NCI-H2081 (cell line): Measurements from ENCODE around the gene PEAK1.

Source experiments
- DNase-seq, 2 experiments: peaks; one replicate each; lab custom pipeline; 2025; lab: John Stamatoyannopoulos, UW

Gene PEAK1, protein sequence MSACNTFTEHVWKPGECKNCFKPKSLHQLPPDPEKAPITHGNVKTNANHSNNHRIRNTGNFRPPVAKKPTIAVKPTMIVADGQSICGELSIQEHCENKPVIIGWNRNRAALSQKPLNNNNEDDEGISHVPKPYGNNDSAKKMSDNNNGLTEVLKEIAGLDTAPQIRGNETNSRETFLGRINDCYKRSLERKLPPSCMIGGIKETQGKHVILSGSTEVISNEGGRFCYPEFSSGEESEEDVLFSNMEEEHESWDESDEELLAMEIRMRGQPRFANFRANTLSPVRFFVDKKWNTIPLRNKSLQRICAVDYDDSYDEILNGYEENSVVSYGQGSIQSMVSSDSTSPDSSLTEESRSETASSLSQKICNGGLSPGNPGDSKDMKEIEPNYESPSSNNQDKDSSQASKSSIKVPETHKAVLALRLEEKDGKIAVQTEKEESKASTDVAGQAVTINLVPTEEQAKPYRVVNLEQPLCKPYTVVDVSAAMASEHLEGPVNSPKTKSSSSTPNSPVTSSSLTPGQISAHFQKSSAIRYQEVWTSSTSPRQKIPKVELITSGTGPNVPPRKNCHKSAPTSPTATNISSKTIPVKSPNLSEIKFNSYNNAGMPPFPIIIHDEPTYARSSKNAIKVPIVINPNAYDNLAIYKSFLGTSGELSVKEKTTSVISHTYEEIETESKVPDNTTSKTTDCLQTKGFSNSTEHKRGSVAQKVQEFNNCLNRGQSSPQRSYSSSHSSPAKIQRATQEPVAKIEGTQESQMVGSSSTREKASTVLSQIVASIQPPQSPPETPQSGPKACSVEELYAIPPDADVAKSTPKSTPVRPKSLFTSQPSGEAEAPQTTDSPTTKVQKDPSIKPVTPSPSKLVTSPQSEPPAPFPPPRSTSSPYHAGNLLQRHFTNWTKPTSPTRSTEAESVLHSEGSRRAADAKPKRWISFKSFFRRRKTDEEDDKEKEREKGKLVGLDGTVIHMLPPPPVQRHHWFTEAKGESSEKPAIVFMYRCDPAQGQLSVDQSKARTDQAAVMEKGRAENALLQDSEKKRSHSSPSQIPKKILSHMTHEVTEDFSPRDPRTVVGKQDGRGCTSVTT (N-terminal part only)

DNA sequence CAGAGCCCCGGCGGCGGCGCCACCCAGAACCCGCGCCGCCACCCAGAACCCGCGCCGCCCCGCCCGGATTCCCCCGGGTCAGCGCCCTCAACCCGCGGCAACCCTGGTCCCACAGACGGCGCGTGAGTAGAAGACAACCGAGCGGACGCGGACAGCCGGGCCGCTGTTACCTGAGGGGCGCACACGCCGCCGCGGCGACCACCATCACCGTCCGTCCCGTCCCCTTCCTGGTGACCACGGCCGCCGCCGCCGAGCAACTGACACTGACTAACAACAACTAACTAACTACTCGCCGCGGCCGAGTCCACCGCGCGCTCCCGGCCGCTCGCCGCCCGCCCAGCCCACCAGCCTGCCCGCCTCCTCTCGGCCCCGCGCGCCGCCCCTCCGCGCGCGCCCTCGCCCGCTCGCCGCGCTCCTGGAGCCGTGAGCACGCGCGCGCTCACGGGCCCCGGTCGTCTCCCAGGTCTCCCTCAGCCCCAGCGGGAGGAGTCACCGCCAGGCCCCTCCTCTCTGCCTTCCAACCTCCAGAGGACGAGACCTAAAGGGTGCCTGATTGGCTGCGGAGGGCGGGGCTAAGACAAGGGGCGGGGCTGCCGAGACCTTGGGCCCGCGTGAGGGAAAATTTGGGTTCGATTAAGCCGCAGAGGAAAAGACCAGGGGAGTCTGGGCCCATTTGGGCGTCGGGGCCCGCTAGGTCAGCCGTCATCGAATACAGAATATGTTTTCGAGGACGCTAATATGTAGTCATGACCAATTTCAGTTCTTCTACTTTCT, at the start of gene PEAK1:
Gene PEAK1, minus strand, starts transcription at position 269 of the 774 bp plus-strand sequence. CDS start 238,178 bp downstream, outside the sequence.
- peak; percentile 98 for DNase-seq

GRCh38 chr15:77468896-77469295, 49.0 kb upstream of the PEAK1 start:
- DNase-seq, result no peak

DNA sequence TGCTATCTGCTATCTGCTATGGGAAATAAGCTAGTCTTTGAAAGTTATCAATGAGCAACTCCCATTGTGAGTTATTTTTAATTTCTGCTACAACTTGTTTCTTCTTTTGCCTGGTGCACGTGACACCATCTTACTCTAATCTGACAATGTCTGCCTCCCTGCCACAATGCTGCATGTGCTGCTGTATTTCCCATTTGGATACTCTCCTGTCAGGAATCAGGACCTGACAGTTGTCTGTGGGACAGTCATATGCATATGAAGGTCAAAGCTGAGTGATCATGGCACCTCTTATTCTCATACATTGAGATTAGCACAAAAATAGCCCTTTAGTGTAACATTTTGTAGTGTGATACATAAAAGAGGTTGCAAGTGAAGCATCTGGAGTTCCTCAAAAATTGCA, 46.6 kb upstream of the PEAK1 start:
- DNase-seq, result no peak

DNA sequence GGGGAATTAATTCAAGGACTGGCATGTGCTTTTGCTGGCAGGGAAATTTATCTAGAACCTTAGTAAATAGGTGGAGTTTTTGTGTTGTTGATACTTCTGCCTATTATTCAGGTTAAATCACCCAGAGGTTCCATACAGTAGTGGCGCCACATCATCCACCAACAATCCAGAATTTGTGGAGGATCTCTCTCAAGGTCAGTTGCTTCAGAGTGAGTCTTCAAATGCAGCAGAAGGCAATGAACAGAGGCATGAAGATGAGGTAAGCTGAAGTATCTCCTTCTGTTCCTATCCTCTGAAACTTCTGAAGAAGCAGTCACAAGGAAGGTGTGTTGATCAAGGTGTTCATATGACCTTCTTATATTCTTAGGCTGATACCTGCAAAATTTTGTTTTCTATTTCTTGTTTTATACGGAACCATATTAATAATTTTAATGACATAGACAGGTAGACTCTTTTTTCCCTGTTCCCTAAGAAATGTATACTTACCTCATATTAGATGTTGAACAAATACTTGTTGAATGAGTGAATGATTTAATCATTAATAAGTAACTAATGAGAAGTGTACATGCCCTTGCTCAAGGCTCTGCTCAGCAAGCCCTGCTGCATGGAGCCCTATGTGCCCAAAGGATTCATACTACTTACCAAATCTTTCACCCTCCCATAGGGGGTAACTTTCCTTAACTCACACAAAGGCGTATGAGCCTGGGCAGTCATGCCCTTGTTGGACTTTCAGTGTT, 44.4 kb upstream of the PEAK1 start:
- no peak for DNase-seq

DNA sequence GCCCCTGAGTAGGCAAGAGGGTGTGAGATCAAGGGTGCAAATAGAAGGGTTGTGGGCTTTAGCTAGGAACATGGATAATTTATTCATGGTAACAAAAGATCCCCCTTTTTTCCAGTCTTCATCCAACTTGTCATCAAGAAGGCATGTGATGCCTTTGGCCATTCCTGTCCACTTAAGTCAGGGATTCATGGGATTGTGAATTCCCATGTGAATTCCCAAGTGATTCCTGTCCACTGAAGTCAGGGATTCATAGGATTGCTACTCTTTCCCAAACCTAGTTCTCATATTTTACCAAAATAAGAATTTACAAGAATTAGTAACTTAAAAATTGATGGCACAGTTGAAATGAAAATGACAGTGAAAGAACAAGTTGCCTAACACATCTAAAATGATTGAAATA, 41.6 kb upstream of the PEAK1 start:
- no peak for DNase-seq

GRCh38 chr15:77459031-77459430, 39.1 kb upstream of the PEAK1 start:
- DNase-seq, result no peak

- no peak for DNase-seq
Measured at GRCh38 chr15:77457905-77458265, 38.0 kb upstream of the PEAK1 start.

DNA sequence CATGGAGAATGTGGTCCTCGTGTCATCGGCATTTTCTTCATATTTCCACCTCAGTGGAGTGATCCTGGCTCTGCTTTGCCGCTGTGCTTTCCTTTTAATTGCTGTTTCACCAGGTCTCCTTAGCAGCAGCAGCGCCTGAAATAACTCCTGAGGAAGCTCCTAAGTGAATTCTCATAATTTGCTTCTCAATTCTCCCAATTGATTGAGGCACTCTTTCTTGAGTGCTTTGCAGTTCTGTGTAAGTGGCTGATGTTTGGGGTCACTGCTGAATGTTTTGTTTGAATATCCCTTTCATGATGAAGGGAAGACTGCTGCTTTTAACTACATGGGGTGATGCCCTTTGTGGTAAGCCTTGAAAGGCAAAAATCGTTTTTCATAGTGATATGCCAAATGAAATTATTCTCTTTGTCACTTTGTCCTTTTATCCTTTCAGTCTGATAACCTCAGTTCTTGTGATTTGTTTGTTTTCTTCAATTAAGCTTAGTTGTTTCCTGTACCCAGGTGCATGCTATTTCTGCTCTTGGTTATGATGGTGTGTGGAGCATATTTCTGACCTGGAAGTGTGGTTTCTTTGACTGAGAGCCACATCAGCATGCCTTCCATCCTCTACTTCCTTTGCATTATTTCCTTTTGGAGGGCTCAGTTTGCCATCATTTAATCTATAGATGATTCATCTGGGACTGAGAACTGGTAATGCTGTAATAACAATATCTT, 37.4 kb upstream of the PEAK1 start:
- DNase-seq, result peak in 1 of 2 experiments; percentile 40

- DNase-seq, result no peak
Measured at GRCh38 chr15:77456746-77457145, 36.8 kb upstream of the PEAK1 start.

DNA sequence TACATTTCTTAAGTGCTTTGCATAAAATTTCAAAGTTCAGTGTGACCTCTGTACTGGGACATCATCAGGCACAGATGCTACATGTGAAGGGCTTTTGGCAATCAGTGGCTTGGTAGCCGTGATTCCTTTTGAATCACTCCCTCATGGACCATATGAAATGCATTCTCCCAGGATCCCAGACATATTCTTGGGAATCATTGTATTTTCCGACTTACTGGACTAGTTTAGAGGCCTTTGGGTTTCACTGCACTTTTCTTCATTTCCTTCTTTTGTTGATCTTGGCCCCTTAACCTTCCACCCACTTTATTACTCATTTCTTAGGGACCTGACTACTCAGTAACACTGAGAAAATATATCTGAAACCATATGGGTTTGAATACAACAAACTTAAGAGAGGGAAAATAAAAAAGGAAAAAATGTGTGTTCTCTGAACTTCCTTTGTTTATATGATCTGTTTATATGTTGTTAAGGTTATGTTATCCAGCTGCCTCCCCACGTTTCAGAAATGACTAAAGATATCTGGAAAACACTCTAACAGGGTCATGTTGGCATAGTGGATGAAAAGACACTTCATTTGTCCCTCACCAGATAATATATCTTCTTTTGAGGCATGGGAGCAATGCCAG, 35.9 kb upstream of the PEAK1 start:
- no peak for DNase-seq

DNA sequence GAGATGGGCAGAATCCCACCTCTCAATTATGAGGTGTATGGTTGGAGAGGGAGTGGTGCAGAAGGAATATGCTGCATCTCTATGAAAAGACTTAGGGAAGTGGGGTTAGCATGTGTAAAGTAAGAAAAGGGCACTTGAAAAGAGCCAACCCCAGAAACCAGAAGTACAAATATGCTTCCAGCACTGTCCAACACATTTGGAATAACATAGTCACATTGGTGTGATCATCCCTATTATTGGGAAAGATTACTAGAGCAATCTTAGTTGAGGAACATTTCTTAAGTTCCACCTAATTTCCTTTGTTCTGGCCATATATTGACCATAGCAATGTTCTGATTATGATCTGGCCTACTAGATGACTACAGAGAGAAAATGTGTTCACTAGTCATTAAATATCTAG, 35.0 kb upstream of the PEAK1 start:
- DNase-seq, result no peak

- no peak for DNase-seq
Measured at GRCh38 chr15:77454265-77454664, 34.4 kb upstream of the PEAK1 start.

- peak in 1 of 2 experiments; percentile 2 for DNase-seq
Measured at GRCh38 chr15:77446840-77447390, 27.0 kb upstream of the PEAK1 start.

DNA sequence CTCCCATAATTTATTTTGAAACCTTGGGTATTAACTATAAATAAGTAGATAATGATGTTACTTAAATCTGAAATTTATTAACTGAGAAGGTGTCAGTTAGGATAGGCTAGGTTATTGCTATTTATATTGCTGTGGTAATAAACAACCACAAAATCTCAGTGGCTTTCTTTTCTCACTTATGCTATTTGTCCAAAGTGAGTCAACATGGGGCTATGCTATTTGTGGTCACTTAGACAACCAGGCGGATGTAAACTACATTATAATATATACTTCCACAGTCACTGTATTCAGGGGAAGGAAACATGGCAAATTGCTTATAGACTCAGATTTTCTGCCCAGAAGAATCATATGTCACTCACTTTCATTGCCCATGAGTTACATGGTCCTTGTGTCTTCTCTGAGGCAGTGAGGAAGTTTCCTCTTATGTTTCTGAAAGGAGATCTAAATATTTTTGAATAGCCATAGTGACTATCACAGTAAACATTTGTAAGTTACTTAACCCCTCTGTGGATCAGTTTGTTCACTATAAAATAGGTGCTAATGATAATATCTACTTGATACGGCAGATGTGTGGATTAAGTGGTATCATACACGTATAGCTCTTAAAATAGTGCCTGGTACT, 20.6 kb upstream of the PEAK1 start:
- no peak for DNase-seq

- DNase-seq, result no peak
Measured at GRCh38 chr15:77437264-77437663, 17.4 kb upstream of the PEAK1 start.

GRCh38 chr15:77436822-77437221, 16.9 kb upstream of the PEAK1 start:
- DNase-seq, result no peak

DNA sequence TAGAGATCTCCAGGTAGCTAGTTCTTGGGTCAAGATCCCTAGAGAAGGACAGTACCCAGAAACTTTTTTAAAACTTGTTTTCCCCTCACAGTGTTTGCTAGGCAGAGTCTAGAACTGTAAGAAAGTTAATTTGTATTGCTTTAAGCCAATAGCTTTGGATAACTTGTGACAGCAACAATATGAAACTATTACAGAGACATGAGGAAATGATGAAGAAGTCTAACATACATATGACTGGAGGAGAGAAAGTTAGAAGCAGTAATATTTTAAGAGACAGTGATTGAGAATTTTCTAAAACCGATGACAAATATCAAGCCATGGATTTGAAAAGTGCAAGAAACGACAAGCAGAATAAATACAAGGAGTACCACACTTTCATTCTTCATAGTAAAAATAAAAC, 10.7 kb upstream of the PEAK1 start:
- DNase-seq, result no peak

GRCh38 chr15:77430213-77430612, 10.3 kb upstream of the PEAK1 start:
- no peak for DNase-seq

DNA sequence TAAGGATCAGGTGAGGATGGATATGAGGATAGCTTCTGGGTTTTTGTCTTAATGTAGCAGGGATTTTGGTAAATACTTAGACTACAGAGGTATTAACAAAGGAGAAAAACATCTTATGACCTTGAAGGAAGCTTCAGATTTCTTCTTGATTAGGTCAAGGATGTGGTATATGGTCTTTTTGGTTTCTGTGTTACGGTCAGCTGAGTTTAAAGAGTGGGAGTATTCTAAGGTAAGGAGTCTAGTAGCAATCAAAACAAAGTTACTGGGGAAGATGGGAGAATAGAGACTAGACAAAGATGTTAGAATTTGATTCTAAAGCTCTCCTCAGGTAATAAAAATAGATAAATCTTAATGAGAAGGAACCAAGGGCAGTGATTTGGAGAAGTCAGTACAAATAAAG, 7.0 kb upstream of the PEAK1 start:
- DNase-seq, result no peak
